ENCODE results near the gene EYA3. TPM values are rescaled to one million over a fixed set of nuclear protein-coding genes. Genes with fewer than 3 reads are reported as not detected.

EYA3 gene
- total RNA-seq, 2 donors from 2014 or later: 13.6 to 15.6 TPM

GRCh38 chr1:28099050-28099769, 10.8 kb upstream of the EYA3 start:
- TF ChIP-seq CTCF (IDR thresholded peaks at IDR 0.05): no peak
- Histone ChIP-seq H3K4me1 (no peaks in the 10 kb centered on the region), H3K27ac (peak overlapping the region; percentile 63 to 90), H3K4me3 (no peak overlapping the region), H3K36me3 (no peaks in the 10 kb centered on the region), H3K27me3 (no peaks in the 10 kb centered on the region), H3K9me3 (no peaks in the 10 kb centered on the region)
- DNase-seq (ENCODE audit: low spot score): no peak

GRCh38 chr1:28097100-28097472, 8.7 kb upstream of the EYA3 start:
- DNase-seq (ENCODE audit: low spot score): no peak
- H3K27me3 ChIP-seq: no peaks in the 10 kb centered on the region
- H3K27ac ChIP-seq: no peak overlapping the region
- no peak for TF ChIP-seq CTCF (IDR thresholded peaks at IDR 0.05)
- no peaks in the 10 kb centered on the region for H3K4me1 ChIP-seq
- no peak overlapping the region for H3K4me3 ChIP-seq
- H3K9me3 ChIP-seq: no peaks in the 10 kb centered on the region
- H3K36me3 ChIP-seq: no peaks in the 10 kb centered on the region

GRCh38 chr1:28096210-28097099, 8.0 kb upstream of the EYA3 start:
- no peak for DNase-seq (ENCODE audit: low spot score)
- no peaks in the 10 kb centered on the region for H3K9me3 ChIP-seq
- H3K27me3 ChIP-seq: no peaks in the 10 kb centered on the region
- H3K4me3 ChIP-seq: no peak overlapping the region
- no peaks in the 10 kb centered on the region for H3K36me3 ChIP-seq
- no peak overlapping the region for H3K27ac ChIP-seq
- no peaks in the 10 kb centered on the region for H3K4me1 ChIP-seq
- no peak for TF ChIP-seq CTCF (IDR thresholded peaks at IDR 0.05)

- H3K9me3 ChIP-seq: no peaks in the 10 kb centered on the region
- H3K36me3 ChIP-seq: no peaks in the 10 kb centered on the region
- H3K27me3 ChIP-seq: no peaks in the 10 kb centered on the region
- peaks cover 0 to 21% of the 10 kb centered on the region in 2 donors for H3K4me1 ChIP-seq
- DNase-seq (ENCODE audit: low spot score): peak; percentile 71
- TF ChIP-seq CTCF (IDR thresholded peaks at IDR 0.05): peak; percentile 67 to 82
- no peak overlapping the region for H3K4me3 ChIP-seq
- no peak overlapping the region for H3K27ac ChIP-seq
Measured at GRCh38 chr1:28091043-28091781, 2.8 kb upstream of the EYA3 start.

GRCh38 chr1:28087614-28088167, 719 bp downstream of the EYA3 start:
- H3K27me3 ChIP-seq: no peaks in the 10 kb centered on the region
- H3K4me1 ChIP-seq: peaks cover 0 to 42% of the 10 kb centered on the region in 2 donors
- DNase-seq (ENCODE audit: low spot score): no peak
- peak overlapping the region; percentile 84 to 88 for H3K27ac ChIP-seq
- TF ChIP-seq CTCF (IDR thresholded peaks at IDR 0.05): peak in 1 of 2 donors; percentile 23
- H3K4me3 ChIP-seq: peak overlapping the region; percentile 68 to 83
- H3K36me3 ChIP-seq: no peaks in the 10 kb centered on the region
- H3K9me3 ChIP-seq: no peaks in the 10 kb centered on the region

Data from right atrium auricular region (tissue), 2 donors.